NCI-H510A treated with DMSO at 0.1 percent for 48 hours (cell line): ENCODE results near the gene FNIP1.
"Not testable (repeated sequence)": the region's sequence is repeated elsewhere in the genome, so short reads cannot be mapped to it uniquely, and the experiment has no call there.

Experiments used
- DNase-seq: peaks from one replicate; lab custom pipeline; 2025; lab: John Stamatoyannopoulos, UW

The FNIP1 gene

DNA sequence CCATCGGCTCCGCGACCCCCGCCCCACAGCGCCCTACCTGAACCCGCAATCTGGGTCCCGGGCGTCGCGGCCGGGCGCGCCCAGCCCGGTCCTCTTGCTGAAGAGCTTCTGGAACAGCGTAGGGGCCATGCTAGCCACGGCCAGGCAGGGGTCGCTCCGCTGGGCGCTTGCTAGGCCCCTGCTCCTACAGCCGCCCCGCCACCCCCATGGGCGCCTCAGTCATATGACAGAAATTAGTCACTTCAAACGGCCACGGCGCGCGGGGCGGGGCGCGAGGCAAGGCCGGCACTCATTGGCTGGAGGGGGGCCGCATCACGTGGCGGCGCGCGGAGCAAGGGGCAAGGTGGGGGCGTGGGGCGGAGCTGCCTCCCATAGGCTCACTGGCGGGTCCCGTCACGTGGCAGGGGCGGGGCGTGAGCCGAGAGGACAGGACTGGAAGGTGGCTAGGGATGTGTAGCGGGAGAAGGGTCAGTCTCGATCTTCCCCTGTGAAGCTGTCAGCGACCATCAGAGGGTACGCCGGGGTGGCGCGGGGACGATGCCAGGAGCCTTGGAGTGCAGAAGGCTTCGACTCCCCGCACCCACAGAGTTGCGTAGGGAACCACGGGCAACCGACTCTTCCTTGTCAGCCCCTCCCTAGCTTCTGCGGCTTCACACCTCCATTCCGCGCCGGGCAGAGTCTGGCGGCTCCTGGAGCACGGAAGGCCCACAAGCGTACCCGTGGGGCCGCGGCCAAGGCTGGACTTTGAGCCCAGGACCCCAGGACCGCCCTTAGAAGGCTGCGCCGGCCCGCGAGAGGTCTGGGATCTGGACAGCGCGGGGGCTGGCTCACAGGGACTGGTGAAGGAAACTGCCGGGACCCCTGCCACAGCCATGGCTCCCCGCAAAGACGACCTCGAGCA is at the start of gene FNIP1:
Gene FNIP1, minus strand, starts transcription at position 225 of the 901 bp plus-strand sequence. Its CDS starts 96 bp downstream, at position 129.
- DNase-seq = peak; percentile 79

DNA sequence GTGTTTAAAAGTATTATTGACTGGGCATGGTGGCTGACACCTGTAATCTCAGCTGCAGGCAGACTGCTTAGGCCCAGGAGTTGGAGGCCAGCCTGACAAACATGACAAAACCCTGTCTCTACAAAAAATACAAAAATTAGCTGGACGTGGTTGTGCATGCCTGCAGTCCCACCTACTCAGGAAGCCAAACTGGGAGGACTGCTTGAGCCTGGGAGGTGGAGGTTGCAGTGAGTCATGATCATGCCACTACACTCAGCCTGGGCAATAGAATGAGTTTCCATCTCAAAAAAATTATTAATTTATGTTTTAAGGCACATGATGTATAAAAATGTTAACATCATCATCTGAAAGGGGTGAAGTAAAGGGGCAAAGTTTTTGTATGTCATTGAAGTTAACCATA is 49.7 kb upstream of the FNIP1 start:
- no peak for DNase-seq

DNA sequence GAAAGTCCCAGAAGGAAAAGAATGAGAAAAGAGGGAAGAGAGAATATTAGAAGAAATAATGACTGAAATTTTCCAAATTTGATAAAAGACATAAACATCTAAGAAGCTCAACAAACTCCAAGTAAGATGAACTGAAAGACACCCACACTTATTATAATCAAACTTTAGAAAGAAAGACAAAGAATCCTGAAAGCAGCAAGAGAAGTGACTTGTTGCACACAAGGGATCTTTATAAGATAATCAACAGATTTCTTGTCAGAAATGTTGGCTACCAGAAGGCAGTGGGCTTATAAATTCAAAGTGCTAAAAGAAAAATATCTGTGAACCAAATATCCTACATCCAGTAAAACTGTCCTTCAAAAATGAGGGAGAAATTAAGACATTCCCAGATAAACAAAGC is 49.0 kb upstream of the FNIP1 start:
- DNase-seq = no peak

DNA sequence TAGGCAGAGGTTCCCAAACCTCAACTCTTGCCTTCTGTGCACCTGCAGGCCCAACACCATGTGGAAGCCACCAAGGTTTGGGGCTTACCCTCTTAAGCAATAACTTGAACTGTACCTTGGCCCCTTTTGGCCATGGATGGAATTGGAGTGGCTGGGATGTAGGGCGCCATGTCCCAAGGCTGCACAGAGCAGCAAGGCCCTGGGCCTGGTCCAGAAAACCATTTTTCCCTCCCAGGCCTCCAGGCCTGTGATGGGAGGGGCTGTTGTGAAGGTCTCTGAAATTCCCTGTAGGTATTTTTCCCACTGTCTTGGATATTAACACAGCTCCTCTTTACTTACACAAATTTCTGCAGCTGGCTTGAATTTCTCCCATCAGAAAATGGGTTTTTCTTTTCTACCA is 46.2 kb upstream of the FNIP1 start:
- not testable (repeated sequence) for DNase-seq

DNA sequence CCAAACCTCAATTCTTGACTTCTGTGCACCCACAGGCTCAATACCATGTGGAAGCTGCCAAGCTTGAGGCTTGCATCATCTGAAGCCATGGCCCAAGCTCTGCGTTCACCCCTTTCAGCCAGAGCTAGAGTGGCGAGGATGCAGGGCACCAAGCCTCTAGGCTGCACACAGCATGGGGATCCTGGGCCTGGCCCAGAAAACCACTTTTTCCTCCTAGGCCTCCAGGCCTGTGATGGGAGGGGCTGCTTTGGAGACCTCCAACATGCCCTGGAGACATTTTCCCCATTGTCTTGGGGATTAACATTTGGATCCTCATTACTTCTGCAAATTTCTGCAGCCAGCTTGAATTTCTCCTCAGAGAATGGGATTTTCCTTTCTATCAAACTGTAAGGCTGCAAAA is 35.9 kb upstream of the FNIP1 start:
- not testable (repeated sequence) for DNase-seq

DNA sequence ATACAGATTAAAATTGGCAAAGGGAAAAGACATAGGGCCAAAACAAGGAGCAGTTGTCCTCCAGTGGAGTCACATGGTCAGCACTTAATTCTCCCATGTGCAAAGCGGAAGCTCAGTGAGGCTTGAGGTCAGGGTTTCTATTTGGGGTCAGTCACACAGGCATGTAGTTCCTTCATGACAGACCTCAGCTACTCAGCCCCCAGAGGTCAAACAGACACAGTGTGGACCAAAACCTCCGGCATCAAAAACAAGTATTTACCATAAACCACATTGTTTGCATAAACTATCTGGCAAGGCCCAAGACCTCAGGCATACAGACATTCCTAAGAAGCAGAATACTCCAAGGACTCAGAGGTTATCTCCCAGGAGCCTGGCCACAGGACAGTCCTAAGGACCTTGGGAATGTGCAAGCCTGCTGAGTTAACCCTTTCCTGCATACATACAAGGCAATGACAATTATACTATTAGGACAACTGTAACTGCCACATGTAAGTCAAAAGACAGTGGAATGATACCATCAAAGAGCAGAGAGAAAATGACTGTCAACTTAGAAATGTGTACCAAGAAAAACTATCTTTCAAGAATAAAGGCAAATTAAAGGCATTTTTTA is 28.7 kb upstream of the FNIP1 start:
- DNase-seq = no peak

DNA sequence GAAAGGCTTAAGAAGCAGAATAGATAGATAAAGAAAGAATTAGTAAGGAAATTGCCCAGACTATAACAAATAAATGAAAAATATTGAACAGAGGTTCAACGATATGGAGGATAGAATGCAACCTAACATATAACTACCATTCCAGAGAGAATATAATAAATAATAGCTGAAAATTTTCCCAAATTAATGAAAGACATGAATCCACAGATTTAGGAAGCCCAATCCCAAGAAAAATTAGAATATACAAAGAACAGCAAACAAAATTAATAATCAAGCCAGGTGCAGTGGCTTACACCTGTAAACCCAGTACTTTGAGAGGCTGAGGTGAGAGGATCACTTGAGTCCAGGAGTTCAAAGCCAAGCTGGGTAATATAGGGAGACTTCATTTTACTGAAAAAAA is 27.8 kb upstream of the FNIP1 start:
- no peak for DNase-seq

DNA sequence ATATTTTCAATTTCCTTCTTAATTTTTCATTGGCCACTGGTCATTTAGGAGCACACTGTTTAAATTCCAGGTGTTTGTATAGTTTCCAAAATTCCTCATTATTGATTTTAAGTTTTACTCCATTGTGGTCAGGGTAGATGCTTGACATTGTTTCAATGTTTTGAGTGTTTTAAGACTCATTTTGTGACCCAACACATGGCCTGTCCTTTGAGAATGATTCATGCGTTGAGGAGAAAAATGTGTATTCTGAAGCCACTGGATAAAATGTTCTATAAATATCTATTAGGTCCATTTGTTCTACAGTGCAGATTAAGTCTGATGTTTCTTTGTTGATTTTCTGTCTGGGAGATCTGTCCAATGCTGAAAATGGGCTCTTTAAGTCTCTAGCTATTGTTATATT is 24.4 kb upstream of the FNIP1 start:
- no peak for DNase-seq

DNA sequence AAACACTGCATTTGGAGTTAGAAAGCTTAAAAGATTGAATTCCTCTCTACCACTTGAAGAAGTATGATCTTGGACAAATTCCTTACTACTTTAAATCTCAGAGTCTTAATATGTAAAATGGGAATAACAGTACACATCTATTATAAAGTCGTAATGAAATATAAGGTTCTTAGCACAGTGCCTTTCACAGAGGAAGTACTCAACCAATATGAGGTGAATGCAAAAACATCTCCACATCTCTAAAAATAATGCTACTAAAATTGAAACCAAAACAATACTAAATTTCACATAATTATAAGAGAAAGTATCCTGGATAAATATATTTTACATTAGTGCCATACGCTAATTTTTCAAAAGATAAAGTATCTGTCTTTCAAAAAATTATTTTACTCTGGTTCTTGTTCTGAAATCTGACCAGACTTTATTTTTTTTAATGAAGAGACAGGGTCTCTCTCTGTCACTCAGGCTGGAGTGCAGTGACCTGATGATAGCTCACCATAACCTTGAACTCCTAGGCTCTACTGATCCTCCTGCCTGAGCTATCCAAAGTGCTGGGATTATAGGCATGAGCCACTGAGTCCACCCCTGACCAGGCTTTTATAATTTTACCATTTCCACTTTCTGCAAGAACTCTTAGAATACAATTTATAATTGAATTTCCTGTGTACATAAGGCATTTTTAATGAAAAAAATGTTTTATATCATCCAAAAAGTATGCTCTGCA is 21.3 kb upstream of the FNIP1 start:
- DNase-seq = no peak

DNA sequence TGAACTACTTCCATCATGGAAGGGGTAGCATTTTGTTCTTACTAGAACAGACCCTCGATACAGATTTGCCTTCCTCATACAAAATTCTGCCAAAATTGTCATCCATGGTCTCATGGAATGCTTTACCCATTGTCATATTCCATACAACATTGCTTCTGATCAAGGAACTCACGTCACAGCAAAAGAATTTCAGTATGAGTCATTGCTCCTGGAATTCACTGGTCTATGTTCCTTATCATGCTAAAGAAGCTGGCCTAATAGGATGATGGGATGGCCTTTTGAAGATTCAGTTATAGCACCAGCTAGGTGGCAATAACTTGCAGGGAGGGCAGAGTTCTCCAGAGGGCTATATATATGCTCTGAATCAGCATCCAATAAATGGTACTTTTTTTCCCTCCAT is 18.2 kb upstream of the FNIP1 start:
- DNase-seq = no peak

DNA sequence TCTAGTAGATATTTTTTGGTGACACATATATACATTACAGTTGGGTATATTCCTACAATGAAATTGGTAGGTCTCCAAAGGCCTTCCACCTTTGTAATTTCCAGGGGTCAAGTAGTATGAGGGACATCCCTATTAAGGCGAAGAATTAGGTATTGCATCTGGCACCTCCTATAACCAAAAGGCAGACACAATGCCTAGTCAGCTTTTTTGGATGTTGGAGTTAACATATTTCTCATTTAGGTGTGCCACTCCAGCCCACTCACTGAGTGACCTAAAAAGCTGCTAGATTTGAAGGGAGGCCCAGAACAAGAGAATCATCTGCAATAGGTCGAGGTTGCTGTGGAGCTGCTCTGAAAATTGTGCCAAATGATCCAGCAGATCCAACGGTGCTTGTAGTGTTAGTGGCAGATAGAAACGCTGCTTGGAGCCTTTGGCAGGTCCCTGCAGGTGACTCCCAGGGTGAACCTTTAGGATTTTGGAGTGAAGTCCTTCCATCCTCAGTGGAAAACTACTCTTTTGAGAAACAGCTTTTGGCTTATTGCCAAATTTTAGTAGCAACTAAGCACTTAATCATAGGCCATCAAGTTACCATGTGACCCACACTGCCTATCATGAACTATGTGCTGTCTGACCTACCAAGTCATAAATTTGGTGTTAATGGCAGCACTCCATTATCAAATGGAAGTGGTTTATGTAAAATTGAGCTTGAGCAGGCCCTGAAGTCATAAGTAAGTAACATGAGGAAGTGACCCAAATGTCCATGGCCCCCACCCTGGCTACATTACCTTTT is 15.7 kb upstream of the FNIP1 start:
- DNase-seq = no peak

DNA sequence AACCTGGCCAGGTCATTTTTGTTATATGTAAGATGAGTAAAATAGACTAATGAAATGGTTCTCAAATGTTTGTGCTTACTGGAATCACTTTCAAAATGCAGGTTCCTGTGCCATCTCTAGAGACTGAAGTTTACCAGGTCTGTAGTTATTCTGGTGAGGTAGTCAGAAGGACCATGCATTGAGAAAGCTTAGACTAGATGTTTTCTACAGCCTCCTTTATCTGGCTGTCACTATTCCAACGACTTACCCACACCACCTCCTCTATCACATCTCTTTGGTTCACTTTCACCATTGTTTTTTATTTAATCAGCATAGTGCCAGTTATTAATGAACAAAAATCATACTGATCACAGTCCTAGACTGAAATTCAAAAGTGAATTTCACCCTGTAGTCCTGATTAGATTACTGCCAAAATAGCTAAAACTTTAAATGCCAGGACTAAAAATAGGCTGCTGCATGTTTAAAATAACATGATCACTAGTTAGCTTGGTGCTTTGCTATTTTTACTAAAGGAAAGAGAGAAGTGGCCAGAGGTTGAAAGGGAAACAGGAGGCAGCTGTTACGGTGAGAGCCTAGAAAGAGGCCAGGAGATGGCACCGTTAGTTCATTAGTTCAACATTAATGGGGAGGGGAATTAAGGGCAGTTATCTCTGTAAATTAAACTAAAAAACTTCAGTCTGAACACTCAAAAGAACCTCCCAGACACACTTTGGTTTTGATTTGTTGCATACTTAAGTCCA is 13.9 kb upstream of the FNIP1 start:
- DNase-seq = no peak

DNA sequence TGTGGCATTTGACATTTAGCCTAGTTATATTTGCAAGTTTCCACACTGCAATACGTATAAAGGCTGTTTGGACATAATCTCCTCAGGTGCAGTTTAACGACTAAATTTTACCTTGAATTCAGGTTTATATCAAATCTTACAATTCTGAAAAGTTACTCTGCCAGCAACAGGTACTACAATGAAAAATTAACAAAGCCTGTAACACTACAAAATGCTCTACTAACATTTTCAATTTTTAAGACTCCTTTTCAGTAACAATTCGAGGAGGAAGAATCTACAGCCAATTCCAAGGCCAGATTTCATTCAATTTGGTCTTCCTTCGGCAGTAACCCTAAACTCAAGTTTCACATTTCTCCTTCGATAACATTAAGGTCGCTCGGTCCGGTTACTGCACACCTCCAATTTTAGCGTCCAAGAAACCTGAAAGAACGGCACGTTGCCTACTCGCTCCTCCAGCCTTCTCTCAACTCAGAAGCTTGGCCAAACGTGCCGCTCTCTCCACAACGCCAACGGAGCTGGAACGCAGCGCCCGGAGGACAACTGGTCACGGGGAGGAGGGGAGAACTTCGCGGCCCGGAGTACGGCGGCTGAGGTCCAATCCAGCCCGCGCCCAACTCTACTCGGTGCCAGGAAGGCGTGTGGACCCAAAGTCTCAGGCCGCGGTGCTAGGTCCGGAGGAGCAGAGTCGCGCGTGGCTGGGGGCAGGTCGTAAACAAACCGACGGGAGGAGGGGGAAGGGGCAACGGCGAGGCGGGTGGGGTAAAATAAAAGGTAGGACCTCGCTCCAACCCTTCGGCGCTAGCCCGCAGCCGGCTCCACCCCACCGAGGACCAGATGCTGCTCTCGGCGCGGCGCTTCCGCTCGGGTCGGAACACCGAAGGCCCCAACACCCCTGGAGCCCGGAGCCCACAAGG is 681 bp downstream of the FNIP1 start:
- no peak for DNase-seq

DNA sequence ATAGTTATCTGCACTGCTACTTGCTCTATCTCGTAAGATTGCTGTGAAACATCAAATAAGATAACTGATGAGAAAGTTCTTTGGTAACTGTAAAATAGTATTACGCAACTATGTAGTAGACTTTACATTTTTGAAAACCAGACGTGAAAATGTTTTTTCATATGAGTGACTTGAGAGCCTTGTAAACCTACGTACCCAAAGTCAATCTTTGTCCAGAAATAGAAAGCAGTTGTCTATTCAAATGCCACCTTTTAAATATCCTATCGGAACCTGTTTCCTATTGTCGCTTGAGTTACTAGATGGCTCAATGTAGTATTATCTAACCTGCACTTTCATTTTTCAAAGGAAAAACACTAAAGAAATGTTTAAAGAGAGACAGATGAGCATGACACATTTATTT is 1.6 kb downstream of the FNIP1 start:
- DNase-seq = no peak

DNA sequence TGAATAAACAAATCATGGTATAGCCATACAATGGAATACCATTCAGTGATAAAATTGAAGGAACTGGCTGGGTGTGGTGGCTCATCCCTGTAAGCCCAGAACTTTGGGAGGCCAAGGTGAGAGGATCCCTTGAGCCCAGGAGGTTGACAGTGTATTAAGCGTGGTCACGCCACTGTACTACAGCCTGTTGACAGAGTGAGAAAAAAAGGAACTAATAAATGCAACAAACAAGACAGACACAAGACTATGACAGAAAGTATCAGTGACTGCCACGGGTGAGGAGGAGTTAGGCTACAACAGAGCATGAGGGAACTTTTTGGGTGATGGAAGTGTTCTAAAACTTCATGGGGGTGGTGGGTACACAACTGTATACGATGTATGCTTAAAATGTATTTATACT is 2.2 kb downstream of the FNIP1 start:
- no peak for DNase-seq

DNA sequence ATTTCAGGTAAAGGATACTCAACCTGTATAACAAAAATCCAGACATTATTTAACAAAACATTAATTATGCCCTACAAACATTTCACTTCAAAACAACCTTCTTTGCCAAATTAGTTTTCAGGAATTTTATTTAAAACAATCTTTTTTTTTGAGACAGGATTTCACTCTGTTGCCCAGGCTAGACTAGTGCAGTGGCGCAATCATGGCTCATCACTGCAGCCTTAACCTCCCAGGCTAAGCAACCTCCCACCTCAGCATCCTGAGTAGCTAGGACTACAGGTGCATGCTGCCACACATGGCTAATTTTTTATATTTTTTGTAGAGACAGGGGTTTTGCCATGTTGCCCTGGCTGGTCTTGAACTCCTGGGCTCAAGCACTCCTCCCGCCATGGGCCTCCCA is 3.9 kb downstream of the FNIP1 start:
- DNase-seq = no peak

DNA sequence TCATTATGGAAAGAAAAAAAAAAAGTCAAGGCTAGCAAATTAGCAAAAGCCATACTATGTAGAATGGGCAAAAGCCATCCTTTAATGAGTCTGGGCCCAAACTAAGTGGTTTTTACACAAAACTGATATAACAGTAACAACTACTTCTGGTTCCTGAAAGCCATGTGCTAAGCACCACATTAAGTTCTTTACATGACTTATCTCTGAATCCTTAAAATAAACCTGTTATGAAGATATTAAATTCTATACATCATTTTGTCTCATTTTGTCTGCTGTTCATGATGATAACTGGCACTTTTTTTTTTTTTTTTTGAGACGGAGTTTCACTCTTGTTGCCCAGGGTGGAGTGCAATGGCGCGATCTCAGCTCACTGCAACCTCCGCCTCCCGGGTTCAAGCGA is 5.0 kb downstream of the FNIP1 start:
- DNase-seq = no peak

DNA sequence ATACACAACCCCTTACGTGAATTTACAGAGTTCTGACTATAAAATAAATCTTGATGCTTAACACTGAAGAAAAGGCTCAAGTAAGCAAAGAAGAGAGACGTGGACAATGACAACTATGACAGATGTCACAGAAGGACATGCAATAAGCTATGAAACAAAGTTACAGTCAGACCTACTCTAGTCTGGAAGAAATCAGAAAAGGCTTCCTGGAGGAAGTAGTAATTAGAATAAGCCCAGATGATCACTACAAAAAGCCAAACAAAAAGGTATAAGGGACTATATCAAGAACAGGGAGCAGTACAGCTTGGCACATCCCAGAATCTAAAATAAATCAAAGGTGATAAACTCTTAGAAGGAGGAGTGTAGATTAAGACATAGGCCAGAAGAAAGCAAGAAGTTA is 6.3 kb downstream of the FNIP1 start:
- DNase-seq = no peak

DNA sequence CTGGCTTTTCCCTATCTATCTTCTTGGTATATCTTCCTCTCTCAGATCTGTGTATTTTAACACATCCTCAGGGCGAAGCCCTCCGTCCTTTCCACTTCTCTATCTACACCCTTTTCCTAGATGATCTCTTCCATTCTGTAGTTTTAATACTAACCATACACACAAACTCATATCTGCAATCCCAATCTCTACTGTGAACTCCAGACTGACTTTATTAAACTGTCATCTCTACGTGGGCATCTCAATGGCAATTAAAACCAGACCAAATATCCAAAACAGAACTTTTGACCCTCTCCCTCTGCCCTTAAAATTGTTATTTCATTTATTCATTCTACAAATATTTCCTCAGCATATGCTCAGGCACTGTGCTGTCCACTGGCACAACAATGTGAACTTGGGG is 7.1 kb downstream of the FNIP1 start:
- DNase-seq = no peak

DNA sequence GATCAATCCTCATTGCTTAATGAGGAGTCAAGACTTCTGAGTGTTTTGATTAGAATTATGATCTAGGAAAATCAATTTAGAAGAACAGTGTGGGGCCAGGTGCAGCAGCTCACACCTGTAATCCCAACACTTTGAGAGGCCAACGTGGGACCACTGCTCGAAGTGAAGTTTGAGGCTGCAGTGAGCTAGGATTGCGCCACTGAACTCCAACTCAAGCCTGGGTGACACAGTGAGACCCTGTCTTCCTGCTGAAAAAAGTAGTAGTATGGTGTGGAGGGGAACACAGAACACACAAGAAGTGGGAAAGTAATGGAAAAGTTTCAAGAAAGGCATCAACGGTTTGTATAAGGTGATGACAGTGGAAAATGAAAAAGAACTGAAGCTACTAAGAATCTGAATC is 9.1 kb downstream of the FNIP1 start:
- DNase-seq = no peak
